Thymus (tissue), 11 donors: ENCODE results near the gene FMNL2. TPM values are rescaled to one million over a fixed set of nuclear protein-coding genes. Genes with fewer than 3 reads are reported as not detected.

Experiments
- DNase-seq, 9 donors: peaks; one replicate each; pipeline ENCODE4 v3.0.0-alpha.2; 2013; ENCODE audit warnings: low spot score in 9 of 9, low read depth in 6 of 9, missing footprints in 1 of 9
- H3K27ac ChIP-seq, 2 donors: one replicate each; pipeline ENCODE4 v1.5.1; 2013; ENCODE audit warnings: control low read depth in 1 of 2, low read depth in 1 of 2, low read length in 1 of 2, mild to moderate bottlenecking in 1 of 2, moderate library complexity in 1 of 2
- H3K27me3 ChIP-seq, 2 donors: one replicate each; pipeline ENCODE4 v1.5.1; 2013; ENCODE audit warnings: low read length in 1 of 2; ENCODE audit not compliant: control insufficient read depth in 2 of 2, insufficient read depth in 1 of 2
- H3K36me3 ChIP-seq, 2 donors: one replicate each; pipeline ENCODE4 v1.5.1; 2013; ENCODE audit warnings: low read length in 1 of 2, mild to moderate bottlenecking in 1 of 2, moderate library complexity in 1 of 2; ENCODE audit not compliant: control insufficient read depth in 2 of 2, insufficient read depth in 2 of 2
- H3K4me1 ChIP-seq, 2 donors: one replicate each; pipeline ENCODE4 v1.5.1; 2013; ENCODE audit warnings: low read length in 2 of 2; ENCODE audit not compliant: control insufficient read depth in 2 of 2, insufficient read depth in 2 of 2
- H3K4me3 ChIP-seq, 2 donors: one replicate each; pipeline ENCODE4 v1.5.1; 2013; ENCODE audit warnings: low read length in 2 of 2, control low read depth in 1 of 2, mild to moderate bottlenecking in 1 of 2
- H3K9me3 ChIP-seq, 2 donors: one replicate each; pipeline ENCODE4 v1.5.1; 2013; ENCODE audit warnings: low read length in 1 of 2, mild to moderate bottlenecking in 1 of 2; ENCODE audit not compliant: control insufficient read depth in 2 of 2, insufficient read depth in 1 of 2
- WGBS: extraction: QIAGEN DNeasy Blood & Tissue Kit; methylation state at CpG from one replicate; pipeline ENCODE4 v1.1.7; 2013; 5-methylcytosine and 5-hydroxymethylcytosine counted together
- polyA plus RNA-seq: library from polyadenylated mRNA; stranded (reverse); fragments of 200-250 nt; gene quantifications from one replicate; pipeline ENCODE4 v1.2.3, GENCODE V29; 2013
- total RNA-seq: library from RNA; stranded (reverse); fragments of 120-200 nt; gene quantifications from one replicate; pipeline ENCODE4 v1.2.4, GENCODE V29; 2013
- donor health status: healthy.

FMNL2 gene
- total and polyA plus RNA-seq, 2 donors, result 18.9 to 61.3 TPM

DNA sequence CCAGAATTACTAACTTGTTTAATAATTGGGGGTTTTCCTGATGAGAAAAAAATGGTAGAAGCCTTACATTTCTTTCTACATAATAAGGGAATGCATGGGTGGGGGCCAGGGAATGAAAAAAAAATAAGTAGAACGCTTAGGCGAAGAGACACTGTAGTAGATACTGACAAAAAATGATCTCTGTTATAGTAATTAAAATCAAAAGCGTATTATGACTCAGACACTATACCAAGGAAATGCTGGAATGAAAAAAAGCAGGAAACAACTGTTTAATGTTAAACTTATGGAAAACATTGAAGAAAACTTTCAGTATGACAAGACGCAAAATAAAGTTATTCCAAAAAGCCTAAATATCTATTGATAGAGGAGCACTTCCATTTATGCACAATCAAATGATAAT lies 339.4 kb downstream of the FMNL2 start:
- WGBS, result 97% methylated on average over 4 of the region's 4 CpGs
- DNase-seq, result no peak
- Histone ChIP-seq H3K27me3 (no peaks in the 10 kb centered on the region), H3K9me3 (no peaks in the 10 kb centered on the region), H3K4me3 (no peak overlapping the region), H3K4me1 (no peaks in the 10 kb centered on the region), H3K27ac (no peak overlapping the region), H3K36me3 (peaks cover 13 to 60% of the 10 kb centered on the region in 2 donors)

- H3K9me3 ChIP-seq, result no peaks in the 10 kb centered on the region
- WGBS, result 98% methylated on average over 3 of the region's 3 CpGs
- H3K4me3 ChIP-seq, result no peak overlapping the region
- DNase-seq, result no peak
- no peaks in the 10 kb centered on the region for H3K4me1 ChIP-seq
- H3K36me3 ChIP-seq, result peaks cover 13 to 56% of the 10 kb centered on the region in 2 donors
- H3K27ac ChIP-seq, result no peak overlapping the region
- no peaks in the 10 kb centered on the region for H3K27me3 ChIP-seq
Observed at GRCh38 chr2:152676461-152676860, 341.5 kb downstream of the FMNL2 start.

DNA sequence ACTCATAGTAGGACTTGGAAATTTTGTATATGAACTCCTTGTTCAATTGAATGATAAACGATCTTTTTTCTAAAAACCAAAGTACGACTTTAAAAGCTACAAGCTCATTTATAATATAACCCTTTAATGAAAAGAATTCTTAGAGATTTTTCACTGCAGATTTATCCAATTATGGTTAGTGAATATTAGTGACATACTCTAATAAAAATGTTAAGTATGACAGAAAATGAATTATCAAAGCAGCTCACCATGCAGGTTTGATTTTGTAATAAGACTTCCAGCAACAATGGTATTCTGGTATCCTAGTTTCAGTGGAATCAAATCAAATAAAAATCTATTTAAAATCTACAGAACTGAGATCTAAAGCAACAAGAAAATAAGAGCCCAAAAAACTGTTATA lies 343.8 kb downstream of the FMNL2 start:
- peaks cover 10 to 53% of the 10 kb centered on the region in 2 donors for H3K36me3 ChIP-seq
- WGBS, result 95% methylated on average over 2 of the region's 2 CpGs
- no peaks in the 10 kb centered on the region for H3K9me3 ChIP-seq

GRCh38 chr2:152682663-152683062 lies 347.7 kb downstream of the FMNL2 start:
- no peak overlapping the region for H3K4me3 ChIP-seq
- no peaks in the 10 kb centered on the region for H3K27me3 ChIP-seq
- no peak for DNase-seq
- H3K9me3 ChIP-seq, result no peaks in the 10 kb centered on the region
- no peak overlapping the region for H3K27ac ChIP-seq
- 99% methylated on average over 9 of the region's 9 CpGs for WGBS
- H3K4me1 ChIP-seq, result no peaks in the 10 kb centered on the region
- H3K36me3 ChIP-seq, result peaks cover 0 to 31% of the 10 kb centered on the region in 2 donors

More for the DNA sequence above, 343.8 kb downstream of the FMNL2 start:
- H3K4me1 ChIP-seq, result no peaks in the 10 kb centered on the region
- H3K4me3 ChIP-seq, result no peak overlapping the region
- H3K27me3 ChIP-seq, result no peaks in the 10 kb centered on the region
- DNase-seq, result no peak
- no peak overlapping the region for H3K27ac ChIP-seq

- no peaks in the 10 kb centered on the region for H3K9me3 ChIP-seq
- DNase-seq, result no peak
- no peak overlapping the region for H3K27ac ChIP-seq
- peaks cover 0 to 35% of the 10 kb centered on the region in 2 donors for H3K36me3 ChIP-seq
- no peak overlapping the region for H3K4me3 ChIP-seq
- no peaks in the 10 kb centered on the region for H3K4me1 ChIP-seq
- no peaks in the 10 kb centered on the region for H3K27me3 ChIP-seq
Observed at GRCh38 chr2:152683400-152683799, 348.4 kb downstream of the FMNL2 start.

DNA sequence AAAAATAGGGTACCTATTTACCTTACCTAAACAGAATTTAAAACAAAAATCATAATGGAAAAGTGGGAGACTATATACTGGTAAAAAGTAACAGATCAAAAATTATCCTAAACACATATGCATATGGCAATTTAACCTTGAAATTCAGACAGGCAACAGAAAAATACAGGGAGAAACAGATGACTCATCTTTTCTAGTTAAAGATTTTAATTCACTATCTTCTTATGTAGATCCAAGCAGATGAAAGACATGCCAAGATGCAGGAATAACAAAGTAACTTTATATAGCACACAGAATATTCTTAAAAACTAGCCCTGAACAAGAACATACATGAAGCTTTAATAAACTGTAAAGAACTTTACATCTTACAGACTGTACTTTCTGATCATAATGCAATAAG lies 351.3 kb downstream of the FMNL2 start:
- H3K27ac ChIP-seq, result no peak overlapping the region
- no peak for DNase-seq
- peaks cover 0 to 17% of the 10 kb centered on the region in 2 donors for H3K36me3 ChIP-seq
- H3K27me3 ChIP-seq, result no peaks in the 10 kb centered on the region
- no peaks in the 10 kb centered on the region for H3K9me3 ChIP-seq
- no peak overlapping the region for H3K4me3 ChIP-seq
- no peaks in the 10 kb centered on the region for H3K4me1 ChIP-seq

DNA sequence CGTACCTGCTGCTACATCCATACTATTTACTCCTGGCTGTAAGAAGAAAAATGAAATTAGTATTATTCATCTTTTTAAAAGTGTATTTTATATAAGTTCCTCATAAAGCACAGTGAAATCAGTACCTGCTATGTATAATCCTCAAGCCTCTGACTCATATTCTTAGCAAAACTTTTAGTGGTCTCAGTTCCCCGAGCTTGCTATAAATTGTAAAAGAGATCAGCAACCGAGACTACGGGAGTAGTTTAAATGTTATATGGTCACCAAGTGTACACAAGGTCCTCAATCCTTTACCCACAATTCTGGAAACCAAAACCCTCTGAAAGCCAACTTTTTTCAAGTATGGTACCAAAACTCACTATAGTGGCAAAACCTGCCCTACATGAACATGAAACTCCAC lies 358.1 kb downstream of the FMNL2 start:
- Histone ChIP-seq H3K36me3 (peaks cover 6 to 20% of the 10 kb centered on the region in 2 donors), H3K9me3 (no peaks in the 10 kb centered on the region), H3K27ac (no peak overlapping the region), H3K4me1 (no peaks in the 10 kb centered on the region), H3K4me3 (no peak overlapping the region), H3K27me3 (no peaks in the 10 kb centered on the region)
- WGBS, result 96% methylated on average over 4 of the region's 4 CpGs
- DNase-seq, result peak in 1 of 9 donors; percentile 3

DNA sequence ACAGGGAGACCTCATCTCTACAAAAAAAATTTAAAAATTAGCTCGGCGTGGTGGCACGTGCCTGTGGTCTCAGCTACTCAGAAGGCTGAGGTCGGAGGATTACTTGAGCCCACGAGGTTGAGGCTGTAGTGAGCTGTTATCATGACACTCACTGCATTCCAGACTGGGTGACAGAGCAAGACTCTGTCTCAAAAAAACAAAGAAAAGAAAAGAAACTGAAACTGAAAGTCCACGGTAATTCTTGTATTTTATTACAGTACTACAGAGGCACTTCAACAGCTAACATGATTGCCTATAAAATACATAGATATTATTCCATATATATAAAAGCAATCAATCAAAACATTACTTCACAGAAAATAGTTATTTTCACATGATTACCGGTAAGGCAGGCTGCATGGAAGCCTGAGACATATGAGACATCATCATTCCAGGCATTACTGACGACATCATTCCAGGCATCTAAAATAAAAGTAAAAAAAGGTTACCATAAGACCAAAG lies 359.2 kb downstream of the FMNL2 start:
- H3K27ac ChIP-seq, result no peak overlapping the region
- H3K4me1 ChIP-seq, result no peaks in the 10 kb centered on the region
- no peak overlapping the region for H3K4me3 ChIP-seq
- WGBS, result 32% methylated on average over 8 of the region's 8 CpGs
- H3K9me3 ChIP-seq, result no peaks in the 10 kb centered on the region
- no peaks in the 10 kb centered on the region for H3K27me3 ChIP-seq
- peaks cover 6 to 19% of the 10 kb centered on the region in 2 donors for H3K36me3 ChIP-seq
- peak in 1 of 9 donors; percentile 26 for DNase-seq

DNA sequence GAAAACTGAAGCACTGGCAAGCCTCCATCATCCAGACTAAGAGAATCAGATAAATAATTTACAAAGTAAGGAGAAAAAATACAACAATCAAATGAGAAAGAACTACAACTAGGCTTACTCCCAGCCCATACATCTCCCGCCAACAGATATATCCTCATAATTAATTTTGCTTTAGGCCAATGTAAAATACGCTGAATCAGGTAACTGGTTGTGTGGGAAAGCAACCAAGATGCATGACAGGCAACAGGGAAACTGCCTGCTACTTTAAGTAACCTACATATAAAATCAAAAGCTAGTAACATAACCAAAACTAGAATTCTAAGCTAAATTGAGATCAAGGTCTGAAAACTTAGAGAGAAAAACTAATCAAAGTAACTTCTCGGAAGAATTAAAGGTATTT lies 360.8 kb downstream of the FMNL2 start:
- Histone ChIP-seq H3K27ac (no peak overlapping the region), H3K9me3 (no peaks in the 10 kb centered on the region), H3K36me3 (peaks cover 6 to 19% of the 10 kb centered on the region in 2 donors), H3K4me3 (no peak overlapping the region), H3K4me1 (no peaks in the 10 kb centered on the region), H3K27me3 (no peaks in the 10 kb centered on the region)
- WGBS, result 99% methylated on average over 3 of the region's 3 CpGs
- DNase-seq, result no peak

- Histone ChIP-seq H3K9me3 (peaks cover 0 to under 1% of the 10 kb centered on the region in 2 donors), H3K4me3 (no peak overlapping the region), H3K4me1 (no peaks in the 10 kb centered on the region), H3K27ac (no peak overlapping the region), H3K36me3 (peaks cover 9 to 24% of the 10 kb centered on the region in 2 donors), H3K27me3 (no peaks in the 10 kb centered on the region)
- WGBS, result 85% methylated on average over 1 of the region's 1 CpG
- DNase-seq, result no peak
Observed at GRCh38 chr2:152696476-152696875, 361.5 kb downstream of the FMNL2 start.
